Stimulated activated CD4-positive, alpha-beta T cell treated with anti-CD3 and anti-CD28 coated beads, Interleukin-15, amount 100 ng/mL, for 24 hours (primary cell): ENCODE data around the gene VPS13D.

ENCODE experiments used
- DNase-seq: peaks from one replicate; pipeline ENCODE4 v3.0.0-alpha.2; 2020

The VPS13D gene

DNA sequence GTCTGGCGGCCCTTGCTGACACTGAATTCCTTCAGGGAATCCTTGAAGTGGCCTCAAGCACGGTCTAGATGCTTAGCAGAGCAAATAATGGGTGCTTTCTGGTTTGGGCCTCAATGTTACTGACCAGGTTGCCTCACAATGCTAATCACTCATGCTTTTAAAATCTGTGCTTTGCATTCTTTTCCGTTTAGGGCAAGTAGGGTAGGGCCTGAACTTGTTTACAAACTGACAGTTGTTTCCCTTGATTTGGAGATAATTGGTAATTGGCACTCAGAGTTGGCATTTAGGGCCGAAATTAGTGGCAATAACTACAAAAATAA, 1.4 kb downstream of the VPS13D start:
- DNase-seq: no peak

DNA sequence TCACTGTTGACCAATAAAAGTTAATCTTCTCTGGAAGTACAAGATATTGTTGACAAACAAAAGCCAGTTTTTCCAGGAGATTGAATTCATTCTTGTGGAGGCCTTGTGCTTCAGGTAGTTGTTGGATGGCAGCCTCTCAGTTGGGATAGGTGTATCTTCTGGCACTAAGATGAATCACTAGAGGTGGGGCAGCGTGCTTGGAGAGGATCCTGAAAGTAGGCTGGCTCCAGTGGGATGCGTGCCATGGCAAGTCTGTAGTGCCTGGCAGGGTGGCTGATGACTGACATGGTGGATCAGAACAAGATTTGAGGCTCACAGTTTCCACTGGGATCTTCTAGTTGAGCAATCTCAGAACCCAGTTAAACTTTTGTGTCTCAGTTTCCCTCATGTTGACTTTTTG, 2.4 kb downstream of the VPS13D start:
- DNase-seq: peak; percentile 31

DNA sequence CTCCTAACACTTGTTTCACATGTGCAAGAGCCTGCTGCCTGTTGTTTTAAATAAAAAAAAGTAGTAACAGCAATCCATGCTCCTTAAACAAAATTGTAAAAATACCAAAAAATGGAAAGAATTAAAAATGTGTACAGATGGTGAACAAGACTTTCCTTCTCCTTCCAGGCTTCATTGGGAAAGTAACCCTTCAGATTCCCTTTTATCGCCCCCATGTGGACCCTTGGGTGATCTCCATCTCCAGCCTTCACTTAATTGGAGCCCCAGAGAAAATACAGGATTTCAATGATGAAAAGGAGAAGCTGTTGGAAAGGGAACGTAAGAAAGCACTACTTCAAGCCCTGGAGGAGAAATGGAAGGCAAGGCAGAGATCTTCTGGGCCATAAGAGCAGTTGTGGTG, 14.2 kb downstream of the VPS13D start:
- DNase-seq: peak; percentile 21

DNA sequence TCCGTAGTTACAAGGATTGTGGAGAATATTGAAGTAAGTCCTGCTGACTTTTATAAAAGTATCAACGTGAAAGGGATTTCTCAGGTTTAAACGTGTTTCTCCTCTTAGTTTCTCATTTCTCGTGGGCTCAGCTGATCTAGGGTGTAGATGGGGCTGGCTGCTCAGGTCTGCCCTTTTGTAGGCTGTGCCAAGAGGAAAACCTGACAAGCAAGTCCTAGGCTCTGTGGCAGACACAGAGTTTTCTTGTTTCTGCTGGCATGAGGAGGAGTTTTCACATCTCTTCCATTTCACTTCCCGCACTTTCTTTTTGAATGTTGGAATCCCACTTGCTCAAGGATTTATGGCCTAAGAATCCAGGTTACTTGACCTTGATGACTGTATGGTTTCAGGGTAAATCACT, 14.8 kb downstream of the VPS13D start:
- DNase-seq: no peak

DNA sequence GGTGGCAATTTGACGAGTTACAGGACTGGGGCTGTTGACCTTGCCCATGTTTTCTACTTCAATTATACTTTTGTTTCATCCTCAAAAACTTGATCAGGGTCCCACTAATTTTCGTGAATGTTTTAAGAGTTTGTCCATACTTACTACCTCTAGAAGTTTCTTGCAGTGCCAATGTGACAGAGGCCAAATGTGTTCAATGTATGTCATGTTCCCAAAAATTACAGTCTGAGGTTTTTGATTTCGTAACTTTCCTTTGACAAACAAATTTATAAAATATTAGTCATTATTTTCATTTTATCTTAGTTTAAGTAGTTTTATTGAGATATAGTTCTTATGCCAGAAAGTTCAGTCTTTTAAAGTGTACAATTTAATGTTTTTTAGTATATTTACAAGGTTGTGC, 15.3 kb downstream of the VPS13D start:
- no peak for DNase-seq

DNA sequence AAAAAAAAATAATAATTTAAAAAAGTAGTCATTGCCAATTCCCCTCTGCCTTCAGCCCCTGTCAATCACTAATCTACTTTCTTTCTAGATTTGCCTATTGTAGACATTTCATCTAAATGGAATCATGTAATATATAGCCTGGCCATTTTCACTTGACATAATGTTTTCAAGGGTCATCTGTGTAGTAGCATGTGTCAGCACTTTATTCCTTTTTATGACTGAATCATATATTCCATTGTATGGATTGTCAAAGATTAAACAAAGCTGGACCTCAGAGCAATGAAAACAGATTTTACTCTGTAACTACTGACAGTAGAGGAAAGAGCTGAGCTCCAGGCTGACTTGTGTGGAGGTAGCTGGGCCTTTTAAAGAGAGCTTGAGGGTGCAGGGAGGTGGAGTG, 15.9 kb downstream of the VPS13D start:
- no peak for DNase-seq

DNA sequence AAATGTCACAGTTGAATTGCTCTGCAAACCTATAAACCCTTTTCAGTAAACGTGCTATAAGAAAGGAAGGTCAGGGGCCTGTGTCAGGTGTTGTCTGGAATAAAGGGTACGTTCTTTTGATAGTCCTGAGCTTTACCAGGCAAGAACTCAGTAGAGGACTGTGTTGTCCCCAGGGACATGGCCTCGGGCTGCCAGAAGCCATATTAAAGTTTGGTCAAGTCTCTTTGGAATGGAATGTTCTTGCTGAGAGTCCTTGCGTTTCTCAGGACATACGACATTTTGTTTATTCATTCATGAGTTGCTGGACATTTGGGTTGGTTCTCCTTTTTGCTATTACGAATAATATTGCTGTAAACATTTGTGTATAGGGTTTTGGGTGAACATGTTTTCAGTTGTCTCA, 16.8 kb downstream of the VPS13D start:
- no peak for DNase-seq

DNA sequence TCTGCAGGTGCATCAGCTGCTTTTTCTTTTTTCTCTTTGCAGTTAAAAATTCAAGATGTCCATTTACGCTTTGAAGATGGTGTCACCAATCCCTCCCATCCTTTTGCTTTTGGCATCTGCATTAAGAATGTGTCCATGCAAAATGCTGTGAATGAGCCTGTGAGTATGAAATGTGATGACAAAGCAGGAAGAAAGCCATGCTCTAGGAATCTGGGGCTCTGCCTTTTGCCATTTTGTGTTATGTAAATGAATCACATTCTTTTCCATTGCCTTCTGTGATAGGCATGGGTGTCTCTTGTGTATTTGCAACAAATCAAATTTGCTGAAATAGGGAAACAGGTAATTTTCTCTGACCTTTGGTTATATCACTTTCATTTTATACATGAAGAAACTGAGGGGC, 19.4 kb downstream of the VPS13D start:
- no peak for DNase-seq

DNA sequence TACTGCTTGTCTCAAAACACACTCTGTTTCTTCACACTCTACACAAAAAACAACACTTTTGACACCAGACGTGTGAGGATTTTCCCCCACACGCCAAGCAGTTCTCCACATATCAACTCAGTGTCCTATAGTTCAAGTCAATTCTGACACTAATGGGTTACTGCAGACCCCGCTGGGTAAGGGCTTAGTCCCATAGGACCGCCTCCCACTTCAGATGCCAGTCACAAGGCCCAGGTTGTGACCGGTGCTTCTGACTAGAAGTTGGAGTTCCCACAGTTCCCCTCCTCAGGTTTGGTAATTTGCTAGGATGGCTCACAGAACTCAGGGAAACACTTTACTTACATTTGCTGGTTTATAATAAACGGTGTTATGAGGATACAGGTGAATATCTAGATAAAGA, 19.9 kb downstream of the VPS13D start:
- no peak for DNase-seq

DNA sequence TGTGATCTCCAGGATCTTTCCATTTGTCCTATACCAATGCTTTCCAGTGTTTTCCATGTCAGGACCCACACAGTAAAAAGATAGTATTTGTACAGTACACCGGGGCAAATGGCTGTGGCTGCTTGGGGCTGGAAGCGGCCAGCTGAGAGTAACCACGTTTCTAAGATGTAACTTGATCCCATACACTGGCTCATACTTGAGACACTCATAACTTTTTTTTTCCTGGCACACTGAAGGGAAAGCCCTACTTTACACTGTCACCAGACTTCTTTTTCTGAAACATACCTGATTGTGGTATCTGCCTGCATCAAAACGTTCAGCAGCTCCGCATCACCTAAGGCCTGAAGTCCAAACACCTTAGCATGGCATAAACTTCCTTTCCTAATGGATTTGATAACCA, 21.6 kb downstream of the VPS13D start:
- no peak for DNase-seq

DNA sequence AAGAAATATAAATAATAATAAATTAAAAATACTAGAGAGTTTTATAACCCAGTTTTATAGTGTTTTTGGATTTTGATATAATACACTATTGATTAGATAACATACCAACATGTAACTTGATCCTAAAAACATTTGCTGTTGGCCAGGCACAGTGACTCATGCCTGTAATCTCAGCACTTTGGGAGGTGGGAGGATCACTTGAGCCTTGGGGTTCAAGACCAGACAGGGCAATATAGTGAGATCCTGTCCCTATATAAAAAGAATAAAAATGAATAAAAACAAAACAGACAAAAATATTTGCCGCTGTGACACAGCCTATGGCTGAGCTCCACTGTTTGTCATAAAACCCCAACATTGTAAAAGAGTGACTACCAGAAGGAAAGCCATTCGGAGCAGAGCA, 26.1 kb downstream of the VPS13D start:
- no peak for DNase-seq

DNA sequence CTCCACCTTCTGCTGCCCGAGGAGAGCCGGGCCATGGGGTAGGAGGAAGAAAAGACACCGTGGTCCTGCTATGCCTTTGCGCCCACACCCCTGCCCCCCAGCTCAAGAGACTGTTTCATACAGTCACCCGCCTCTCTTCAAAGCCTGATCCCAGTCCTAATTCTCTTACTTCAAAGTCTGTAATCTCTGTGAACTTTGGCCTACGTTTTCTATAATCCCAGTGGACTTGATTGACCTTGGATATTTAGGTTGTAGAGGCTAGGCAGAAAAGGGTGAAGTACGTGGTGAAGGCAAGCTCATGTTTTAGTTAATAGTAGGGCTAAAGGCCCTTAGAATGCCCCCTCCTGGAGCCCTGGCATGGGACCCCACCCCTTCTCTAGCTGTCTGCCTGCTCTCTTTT, 28.4 kb downstream of the VPS13D start:
- no peak for DNase-seq

DNA sequence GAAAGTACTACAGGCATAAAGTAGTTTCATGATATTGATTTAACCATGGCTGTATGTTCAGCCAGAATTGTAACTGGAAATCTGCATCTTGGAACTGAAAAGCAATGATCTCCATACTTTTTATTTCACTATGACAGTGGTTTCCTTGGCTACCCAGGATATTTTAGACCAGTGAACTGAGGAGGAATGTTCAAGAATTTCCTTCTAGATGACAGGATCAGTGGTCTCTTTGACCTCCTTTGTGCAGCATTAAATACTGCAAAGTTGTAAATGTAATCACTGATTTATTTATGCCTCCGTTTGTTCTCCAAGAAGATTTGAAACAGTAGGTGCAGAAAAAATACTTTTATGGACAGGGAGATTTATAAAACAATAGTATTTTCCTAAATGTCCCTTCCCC, 39.5 kb downstream of the VPS13D start:
- DNase-seq: no peak

DNA sequence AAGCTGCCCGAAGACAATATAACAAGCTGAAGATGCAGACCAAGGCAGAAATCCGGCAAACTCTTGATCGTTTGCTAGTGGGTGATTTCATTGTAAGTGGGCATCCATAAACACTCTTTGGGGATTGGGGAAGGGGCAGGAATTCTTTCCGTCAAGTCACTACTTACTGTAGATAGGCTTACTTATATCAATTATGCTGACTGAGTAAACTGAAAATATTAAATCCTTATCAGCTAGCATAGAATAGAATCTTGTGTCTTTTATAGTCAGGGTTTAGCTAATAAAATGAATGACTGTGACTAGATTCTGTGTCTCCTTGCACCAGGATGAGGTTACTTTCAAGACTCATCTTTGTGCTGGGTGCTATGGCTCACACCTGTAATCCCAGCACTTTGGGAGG, 41.2 kb downstream of the VPS13D start:
- no peak for DNase-seq

DNA sequence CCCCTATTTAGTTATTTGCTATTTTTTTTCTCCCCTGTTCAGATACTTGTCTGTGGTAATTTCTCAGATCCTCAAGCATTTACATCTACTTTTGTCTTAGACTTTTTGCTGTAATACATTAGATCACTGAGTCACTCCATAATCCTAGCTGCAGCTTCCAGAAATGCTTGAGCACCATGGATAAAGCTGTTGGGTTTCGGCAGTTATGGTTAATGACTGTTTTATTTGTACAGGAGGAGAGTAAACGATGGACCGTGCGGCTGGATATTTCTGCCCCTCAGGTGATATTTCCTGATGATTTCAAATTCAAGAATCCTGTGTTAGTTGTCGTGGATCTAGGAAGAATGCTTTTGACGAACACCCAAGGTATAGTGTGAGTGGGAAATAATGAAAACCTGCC, 42.9 kb downstream of the VPS13D start:
- no peak for DNase-seq

DNA sequence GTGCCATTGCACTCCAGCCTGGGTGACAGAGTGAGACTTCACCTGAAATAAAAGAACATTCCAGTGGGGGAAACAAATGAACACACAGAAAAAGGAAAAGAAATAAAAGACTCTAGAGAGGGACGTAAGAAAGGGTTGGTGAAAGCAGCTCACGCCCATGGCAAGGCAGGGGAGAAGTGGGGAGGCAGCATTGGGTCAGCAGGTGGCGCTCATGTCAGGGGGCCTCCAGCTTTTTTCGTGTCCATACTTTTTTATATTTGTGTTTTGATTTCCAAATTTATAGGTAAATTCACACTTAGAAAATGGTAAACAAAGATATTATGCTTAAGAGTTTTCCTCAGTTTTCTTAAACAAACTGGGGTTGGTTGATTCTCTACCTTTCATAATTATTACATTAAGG, 45.5 kb downstream of the VPS13D start:
- peak; percentile 60 for DNase-seq

DNA sequence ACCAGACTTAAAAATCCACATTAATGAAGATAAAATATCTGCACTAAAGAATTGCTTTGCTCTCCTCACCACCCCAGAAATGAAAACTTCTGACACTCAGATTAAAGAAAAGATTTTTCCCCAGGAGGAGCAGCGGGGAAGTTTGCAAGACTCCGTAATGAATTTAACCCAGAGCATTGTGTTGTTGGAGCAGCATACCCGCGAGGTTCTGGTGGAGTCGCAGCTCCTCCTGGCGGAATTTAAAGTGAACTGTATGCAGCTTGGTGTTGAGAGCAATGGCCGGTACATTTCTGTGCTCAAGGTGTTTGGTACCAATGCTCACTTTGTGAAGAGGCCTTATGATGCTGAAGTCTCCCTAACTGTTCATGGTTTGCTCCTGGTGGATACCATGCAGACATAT, 46.4 kb downstream of the VPS13D start:
- DNase-seq: peak; percentile 6

DNA sequence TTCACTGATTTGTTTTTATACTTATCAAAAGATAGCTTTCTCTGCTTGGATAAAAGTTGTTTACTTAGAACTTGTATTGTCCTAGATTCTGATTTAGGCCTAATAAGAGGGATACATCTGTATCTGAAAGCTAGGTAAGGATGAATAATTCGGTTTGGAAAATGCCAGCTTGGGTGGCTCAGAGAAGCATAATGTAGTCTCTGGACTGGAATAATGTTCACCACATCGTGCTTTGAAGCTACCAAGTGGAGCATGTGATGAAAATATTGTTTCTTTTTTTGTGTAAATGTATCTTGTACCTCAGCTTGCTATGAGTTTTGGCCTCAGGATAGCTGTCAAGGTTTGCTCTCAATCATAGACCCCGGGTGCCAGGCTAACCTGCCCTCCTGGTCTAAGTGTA, 49.2 kb downstream of the VPS13D start:
- no peak for DNase-seq

DNA sequence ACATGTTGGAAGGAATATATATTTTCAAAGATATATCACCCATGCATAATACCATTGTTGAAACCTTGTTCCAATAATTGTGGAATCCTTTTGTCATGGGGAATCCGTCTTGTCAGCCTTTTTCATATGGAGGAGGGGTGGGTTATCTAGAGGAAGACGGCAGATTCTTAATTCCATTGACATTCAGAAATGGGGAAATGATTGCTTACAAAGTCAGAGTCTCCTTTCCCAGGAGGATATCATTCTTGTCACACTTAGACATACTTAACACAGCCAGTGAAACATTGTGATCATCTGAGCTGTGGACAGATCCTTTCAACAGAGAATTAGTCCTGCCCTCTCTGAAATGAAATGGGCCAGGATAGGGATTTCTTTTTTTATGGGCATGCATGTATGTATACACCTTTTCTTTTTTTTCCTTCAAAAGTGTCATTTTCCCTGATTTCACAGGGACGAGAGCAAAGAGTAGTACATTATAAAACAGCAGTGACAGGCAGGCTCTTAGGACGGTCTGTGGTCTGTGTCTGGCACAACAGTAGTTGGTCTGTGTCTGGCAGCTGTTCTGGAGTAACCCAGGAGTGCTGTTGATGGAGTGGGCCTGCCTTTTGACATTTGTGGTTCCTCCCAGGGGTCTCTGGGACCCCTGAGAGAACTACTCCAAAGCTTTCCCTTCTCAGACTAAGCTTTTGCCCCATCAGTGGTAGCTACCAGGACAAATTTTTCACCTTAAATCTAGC, 50.1 kb downstream of the VPS13D start:
- no peak for DNase-seq

DNA sequence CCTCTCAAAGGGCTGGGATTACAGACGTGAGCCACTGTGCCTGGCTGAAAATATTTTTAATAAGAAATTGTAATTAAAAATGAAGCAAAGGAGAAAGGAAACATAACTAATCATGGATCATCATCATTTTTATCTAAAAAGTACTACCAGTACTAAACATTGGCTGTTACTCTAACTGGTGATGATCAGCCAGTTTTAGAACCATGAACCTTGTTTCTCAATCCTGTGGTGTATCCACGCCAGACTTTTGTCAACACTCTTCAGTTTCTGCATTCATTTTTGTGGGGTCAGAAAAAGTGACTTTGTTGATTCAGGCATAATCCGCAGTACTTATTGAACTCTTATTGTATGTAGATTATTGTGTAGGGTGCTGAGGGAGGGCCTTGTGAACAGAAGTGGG, 52.3 kb downstream of the VPS13D start:
- DNase-seq: no peak

DNA sequence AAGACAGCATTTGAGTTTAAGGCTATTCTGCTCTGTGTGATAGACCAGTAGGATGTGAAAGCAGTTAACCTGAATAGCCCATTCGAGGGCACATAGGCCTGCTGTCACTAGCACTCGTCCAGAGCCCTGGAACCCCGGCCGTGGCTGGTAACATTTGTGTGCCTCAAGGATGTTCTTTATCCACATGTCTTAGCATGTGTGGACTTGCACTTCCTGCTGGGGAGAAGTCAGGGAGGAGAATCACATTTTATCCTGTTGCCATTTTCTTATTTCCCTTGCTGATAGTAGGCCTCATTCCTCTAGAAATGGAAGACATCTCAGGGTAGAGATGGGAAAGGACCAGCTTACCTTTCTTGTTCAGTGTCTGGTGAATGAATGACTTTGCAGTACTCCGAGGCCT, 54.7 kb downstream of the VPS13D start:
- no peak for DNase-seq

DNA sequence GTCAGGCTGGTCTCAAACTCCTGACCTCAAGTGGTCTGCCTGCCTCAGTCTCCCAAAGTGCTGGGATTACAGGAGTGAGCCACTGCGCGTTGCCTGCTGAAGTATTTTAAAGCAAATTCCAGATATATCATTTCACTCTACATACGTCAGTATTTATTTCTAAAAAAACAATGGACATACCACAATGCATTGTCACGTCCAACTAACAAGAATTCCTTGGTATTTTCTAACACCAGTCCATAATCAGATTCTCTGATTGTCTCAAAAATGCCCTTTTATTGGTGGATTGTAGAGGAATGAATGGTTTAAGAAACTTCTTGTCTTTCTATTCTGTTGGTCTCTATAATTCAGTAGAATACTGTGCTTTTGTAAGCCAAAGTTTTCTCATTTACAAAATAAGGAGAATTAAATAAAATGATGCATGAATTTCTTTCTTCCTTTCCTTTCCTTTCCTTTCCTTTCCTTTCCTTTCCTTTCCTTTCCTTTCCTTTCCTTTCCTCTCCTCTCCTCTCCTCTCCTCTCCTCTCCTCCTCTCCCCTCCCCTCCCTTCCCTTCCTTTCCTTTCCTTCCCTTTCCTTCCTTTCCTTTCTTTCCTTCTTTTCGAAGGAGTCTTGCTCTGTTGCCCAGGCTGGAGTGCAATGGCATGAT, 55.8 kb downstream of the VPS13D start:
- DNase-seq: no peak

DNA sequence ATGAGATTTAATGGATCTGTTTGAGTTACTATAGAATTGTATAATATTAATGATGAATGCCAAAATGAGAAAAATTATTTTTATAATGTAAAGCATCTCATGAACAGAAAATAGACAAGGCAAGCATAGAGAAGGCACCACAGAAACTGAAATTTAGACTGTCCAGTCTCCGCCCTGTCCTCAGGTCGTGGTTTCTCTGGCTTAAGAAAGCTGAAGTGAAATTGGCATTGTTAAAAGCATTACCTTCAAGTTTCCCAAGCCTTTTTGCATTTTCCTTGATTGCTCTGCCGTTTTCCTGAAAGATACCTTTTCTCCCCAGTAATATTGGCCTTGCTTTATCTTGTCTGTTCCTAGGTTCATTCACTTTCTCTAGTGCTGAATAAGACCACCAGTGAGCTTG, 58.0 kb downstream of the VPS13D start:
- DNase-seq: no peak

DNA sequence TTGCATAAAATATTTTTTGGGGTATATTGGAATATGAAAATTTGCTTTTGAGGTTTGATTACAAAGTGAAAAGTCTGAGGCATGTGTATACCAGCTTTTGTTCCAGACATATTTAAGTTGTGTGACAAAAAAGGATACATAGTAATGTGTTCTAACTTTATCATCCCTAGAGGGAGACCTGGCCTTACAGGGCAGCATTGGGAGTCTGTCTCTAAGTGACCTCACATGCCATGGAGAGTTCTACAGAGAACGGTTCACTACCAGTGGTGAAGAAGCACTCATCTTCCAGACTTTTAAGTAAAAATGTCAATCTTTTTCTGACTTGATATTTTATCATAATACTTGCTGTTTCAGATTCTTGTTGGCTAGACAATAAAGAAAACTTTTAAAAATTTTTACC, 61.0 kb downstream of the VPS13D start:
- DNase-seq: no peak

DNA sequence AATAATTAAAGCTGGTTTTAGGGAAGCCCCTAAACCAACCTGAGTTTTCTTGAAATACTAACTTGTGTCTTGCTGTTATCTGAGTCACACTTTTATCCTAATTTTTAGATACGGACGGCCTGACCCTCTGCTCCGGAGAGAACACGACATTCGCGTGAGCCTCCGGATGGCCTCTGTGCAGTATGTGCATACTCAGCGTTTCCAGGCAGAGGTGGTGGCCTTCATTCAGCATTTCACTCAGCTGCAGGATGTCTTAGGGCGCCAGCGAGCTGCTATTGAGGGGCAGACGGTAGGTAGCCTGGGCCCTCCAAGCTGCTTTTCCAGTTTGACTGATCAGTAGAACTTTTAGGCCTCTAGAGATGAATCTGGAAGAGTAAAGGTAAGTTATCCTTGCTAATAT, 63.6 kb downstream of the VPS13D start:
- no peak for DNase-seq
